Hepatocyte (in vitro differentiated cells): Measurements from ENCODE around the gene SATB1. TPM values are rescaled to one million over a fixed set of nuclear protein-coding genes. Genes with fewer than 3 reads are reported as not detected.

Experiments
- DNase-seq: peaks from one replicate; pipeline ENCODE4 v3.0.0-alpha.2; 2016; ENCODE audit warnings: low spot score
- H2AFZ ChIP-seq: fragments of 200-600 bp; sonication (generic); 2 replicates; pipeline ENCODE4 v1.6.0; 2016; ENCODE audit warnings: antibody characterized with exemption, mild to moderate bottlenecking
- H3K27ac ChIP-seq: fragments of 200-600 bp; sonication (generic); 2 replicates; pipeline ENCODE4 v1.5.1; 2016; ENCODE audit warnings: mild to moderate bottlenecking
- H3K27me3 ChIP-seq: fragments of 200-600 bp; sonication (generic); 2 replicates; pipeline ENCODE4 v1.6.1; 2016
- H3K36me3 ChIP-seq: fragments of 200-600 bp; sonication (generic); replicated peaks from 2 replicates; pipeline ENCODE4 v1.5.1; 2016; ENCODE audit warnings: low read depth; ENCODE audit not compliant: insufficient read depth
- H3K4me1 ChIP-seq: fragments of 200-600 bp; sonication (generic); 2 replicates; pipeline ENCODE4 v1.5.1; 2016; ENCODE audit warnings: mild to moderate bottlenecking, moderate library complexity; ENCODE audit not compliant: insufficient read depth
- H3K4me2 ChIP-seq: fragments of 200-600 bp; sonication (generic); 2 replicates; pipeline ENCODE4 v1.6.0; 2016
- H3K4me3 ChIP-seq: fragments of 200-600 bp; sonication (generic); 2 replicates; pipeline ENCODE4 v1.5.1; 2016; ENCODE audit warnings: mild to moderate bottlenecking
- H3K79me2 ChIP-seq: fragments of 200-600 bp; sonication (generic); 2 replicates; pipeline ENCODE4 v1.6.0; 2017; ENCODE audit warnings: mild to moderate bottlenecking
- H3K9me2 ChIP-seq: fragments of 200-600 bp; sonication (generic); replicated peaks from 2 replicates; pipeline ENCODE4 v1.6.0; 2017; ENCODE audit warnings: mild to moderate bottlenecking; ENCODE audit not compliant: insufficient read depth
- H3K9me3 ChIP-seq: fragments of 200-600 bp; sonication (generic); 2 replicates; pipeline ENCODE4 v1.5.1; 2016; ENCODE audit warnings: low read depth, mild to moderate bottlenecking
- H4K20me1 ChIP-seq: fragments of 200-600 bp; sonication (generic); 2 replicates; pipeline ENCODE4 v1.6.0; 2016; ENCODE audit warnings: mild to moderate bottlenecking; ENCODE audit not compliant: insufficient read depth, poor library complexity, severe bottlenecking
- EZH2 ChIP-seq: fragments of 200-600 bp; sonication (generic); IDR thresholded peaks from 2 replicates; pipeline ENCODE4 v1.6.1; 2016; ENCODE audit warnings: antibody characterized with exemption, mild to moderate bottlenecking, borderline replicate concordance
- EZH2phosphoT487 ChIP-seq: fragments of 200-600 bp; sonication (generic); IDR thresholded peaks from one replicate; pipeline ENCODE4 v1.6.1; 2018; ENCODE audit warnings: antibody characterized with exemption, mild to moderate bottlenecking, low read depth, moderate library complexity; ENCODE audit not compliant: unreplicated experiment, severe bottlenecking
- WGBS: methylation state at CpG from one replicate; pipeline ENCODE4 v1.1.6; 2016; ENCODE audit warnings: low lambda C conversion rate; ENCODE audit errors: missing lambda C conversion rate; 5-methylcytosine and 5-hydroxymethylcytosine counted together
- polyA plus RNA-seq: library from polyadenylated mRNA; unstranded; fragments of >200 nt; fragmentation: Nextera tagmentation; extraction: Ambion mirVana; gene quantifications from 2 replicates; pipeline ENCODE4 v1.2.1, GENCODE V29; 2016
- total RNA-seq: library from RNA; depleted of rRNA; stranded (reverse); fragments of >200 nt; gene quantifications from 2 replicates; pipeline ENCODE4 v1.2.3, GENCODE V29; 2014
- TF ChIP-seq, protein P1 (sequence below): fragments of 200-600 bp; sonication (generic); IDR thresholded peaks from 2 replicates; pipeline ENCODE4 v1.5.1; 2016; ENCODE audit warnings: antibody characterized with exemption, mild to moderate bottlenecking; ENCODE audit not compliant: poor library complexity

The SATB1 gene
- total and polyA plus RNA-seq, 2 experiments from 2014 or later, result 10.0 to 30.7 TPM

DNA sequence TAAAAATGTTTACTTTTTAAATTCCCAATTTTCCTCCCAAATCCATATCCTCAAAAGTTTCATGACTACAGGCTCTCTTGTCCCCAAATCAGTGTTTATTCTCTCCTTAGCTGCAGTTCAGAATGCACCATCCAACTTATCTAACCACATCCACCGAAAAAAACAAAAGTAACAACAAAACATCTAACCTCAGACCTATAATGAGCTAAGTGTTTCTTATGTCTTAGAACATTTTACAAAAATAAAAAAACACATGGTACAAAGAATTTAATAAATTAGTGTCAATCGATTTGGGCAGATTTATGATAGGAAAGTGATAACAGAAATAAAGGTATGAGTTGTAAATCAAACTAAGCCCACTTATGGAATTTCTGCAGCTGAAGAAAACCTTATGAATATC, 13.6 kb downstream of the SATB1 start:
- no peaks in the 10 kb centered on the region for H4K20me1 ChIP-seq
- no peak overlapping the region for H3K4me3 ChIP-seq
- no peaks in the 10 kb centered on the region for H3K4me1 ChIP-seq
- no peak for DNase-seq
- H3K27me3 ChIP-seq, result no peaks in the 10 kb centered on the region
- no peaks in the 10 kb centered on the region for H3K79me2 ChIP-seq
- 90% methylated on average over 2 of the region's 2 CpGs for WGBS
- no peak overlapping the region for H3K27ac ChIP-seq
- H2AFZ ChIP-seq, result no peak overlapping the region
- H3K4me2 ChIP-seq, result no peak overlapping the region
- TF ChIP-seq EZH2 (no peak), EZH2phosphoT487 (no peak)
- TF ChIP-seq, protein P1, sequence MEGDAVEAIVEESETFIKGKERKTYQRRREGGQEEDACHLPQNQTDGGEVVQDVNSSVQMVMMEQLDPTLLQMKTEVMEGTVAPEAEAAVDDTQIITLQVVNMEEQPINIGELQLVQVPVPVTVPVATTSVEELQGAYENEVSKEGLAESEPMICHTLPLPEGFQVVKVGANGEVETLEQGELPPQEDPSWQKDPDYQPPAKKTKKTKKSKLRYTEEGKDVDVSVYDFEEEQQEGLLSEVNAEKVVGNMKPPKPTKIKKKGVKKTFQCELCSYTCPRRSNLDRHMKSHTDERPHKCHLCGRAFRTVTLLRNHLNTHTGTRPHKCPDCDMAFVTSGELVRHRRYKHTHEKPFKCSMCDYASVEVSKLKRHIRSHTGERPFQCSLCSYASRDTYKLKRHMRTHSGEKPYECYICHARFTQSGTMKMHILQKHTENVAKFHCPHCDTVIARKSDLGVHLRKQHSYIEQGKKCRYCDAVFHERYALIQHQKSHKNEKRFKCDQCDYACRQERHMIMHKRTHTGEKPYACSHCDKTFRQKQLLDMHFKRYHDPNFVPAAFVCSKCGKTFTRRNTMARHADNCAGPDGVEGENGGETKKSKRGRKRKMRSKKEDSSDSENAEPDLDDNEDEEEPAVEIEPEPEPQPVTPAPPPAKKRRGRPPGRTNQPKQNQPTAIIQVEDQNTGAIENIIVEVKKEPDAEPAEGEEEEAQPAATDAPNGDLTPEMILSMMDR, result no peak
- no peaks in the 10 kb centered on the region for H3K9me2 ChIP-seq
- no peaks in the 10 kb centered on the region for H3K9me3 ChIP-seq
- H3K36me3 ChIP-seq, result no peaks in the 10 kb centered on the region

GRCh38 chr3:18410205-18410604, 14.9 kb downstream of the SATB1 start:
- TF ChIP-seq EZH2, result no peak
- no peak for TF ChIP-seq EZH2phosphoT487
- TF ChIP-seq, protein P1, result no peak
- Histone ChIP-seq H3K27ac (no peak overlapping the region), H3K4me3 (no peak overlapping the region), H3K4me2 (no peak overlapping the region), H3K36me3 (no peaks in the 10 kb centered on the region), H3K9me3 (no peaks in the 10 kb centered on the region), H3K4me1 (no peaks in the 10 kb centered on the region), H4K20me1 (no peaks in the 10 kb centered on the region), H2AFZ (no peak overlapping the region), H3K9me2 (no peaks in the 10 kb centered on the region), H3K27me3 (no peaks in the 10 kb centered on the region), H3K79me2 (no peaks in the 10 kb centered on the region)
- DNase-seq, result no peak
- WGBS, result 76% methylated on average over 6 of the region's 6 CpGs

- Histone ChIP-seq H3K36me3 (no peaks in the 10 kb centered on the region), H2AFZ (no peak overlapping the region), H3K4me3 (no peak overlapping the region), H3K9me2 (no peaks in the 10 kb centered on the region), H3K27ac (no peak overlapping the region), H3K4me1 (no peaks in the 10 kb centered on the region), H3K9me3 (no peaks in the 10 kb centered on the region), H3K79me2 (no peaks in the 10 kb centered on the region), H4K20me1 (no peaks in the 10 kb centered on the region), H3K27me3 (no peaks in the 10 kb centered on the region), H3K4me2 (no peak overlapping the region)
- 94% methylated on average over 2 of the region's 2 CpGs for WGBS
- no peak for DNase-seq
- TF ChIP-seq EZH2phosphoT487, result no peak
- TF ChIP-seq, protein P1, result no peak
- TF ChIP-seq EZH2, result no peak
Measured at GRCh38 chr3:18409266-18409665, 15.9 kb downstream of the SATB1 start.

DNA sequence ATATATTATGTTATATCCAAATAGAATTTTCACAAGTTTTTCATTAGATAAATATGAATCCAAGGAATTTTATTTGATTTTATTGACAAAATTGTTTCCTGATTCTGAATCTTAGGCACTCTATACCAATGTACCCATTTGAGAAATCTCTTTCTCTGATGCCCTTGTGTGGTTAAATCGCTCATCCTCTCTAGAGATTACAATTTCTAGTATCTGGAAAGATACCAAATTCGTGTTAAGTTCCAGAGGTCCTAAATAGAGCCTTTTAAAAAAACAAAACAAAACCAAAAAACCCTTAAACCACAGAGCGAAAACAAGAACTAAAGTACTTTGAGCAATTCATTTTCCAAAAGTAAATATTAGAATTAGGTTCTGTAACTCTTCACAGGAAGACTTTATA, 20.0 kb downstream of the SATB1 start:
- H3K27me3 ChIP-seq, result no peaks in the 10 kb centered on the region
- WGBS, result 90% methylated on average over 3 of the region's 3 CpGs
- no peak for DNase-seq
- no peaks in the 10 kb centered on the region for H3K79me2 ChIP-seq
- no peaks in the 10 kb centered on the region for H3K9me3 ChIP-seq
- H4K20me1 ChIP-seq, result no peaks in the 10 kb centered on the region
- no peaks in the 10 kb centered on the region for H3K4me1 ChIP-seq
- H3K27ac ChIP-seq, result no peak overlapping the region
- H3K4me3 ChIP-seq, result no peak overlapping the region
- H3K4me2 ChIP-seq, result no peak overlapping the region
- TF ChIP-seq EZH2phosphoT487, result no peak
- TF ChIP-seq, protein P1, result no peak
- no peak for TF ChIP-seq EZH2
- H3K36me3 ChIP-seq, result no peaks in the 10 kb centered on the region
- no peaks in the 10 kb centered on the region for H3K9me2 ChIP-seq
- H2AFZ ChIP-seq, result no peak overlapping the region
